Cardiac atrium fibroblast (primary cell): ENCODE measurements around the gene FAM162A. TPM values are rescaled to one million over a fixed set of nuclear protein-coding genes. Genes with fewer than 3 reads are reported as not detected.

Experiments
- total RNA-seq: library from RNA; depleted of rRNA; stranded (reverse); fragments of >200 nt; gene quantifications from 2 replicates; pipeline ENCODE4 v1.2.3, GENCODE V29; 2015

The FAM162A gene
- 48.9 and 60.1 TPM in 2 replicates for total RNA-seq

GRCh38 chr3:122383771-122384697 lies at the start of gene FAM162A:
TSS of gene FAM162A (plus strand) at chr3:122384182. CDS start at chr3:122384266, 84 bp downstream.

DNA sequence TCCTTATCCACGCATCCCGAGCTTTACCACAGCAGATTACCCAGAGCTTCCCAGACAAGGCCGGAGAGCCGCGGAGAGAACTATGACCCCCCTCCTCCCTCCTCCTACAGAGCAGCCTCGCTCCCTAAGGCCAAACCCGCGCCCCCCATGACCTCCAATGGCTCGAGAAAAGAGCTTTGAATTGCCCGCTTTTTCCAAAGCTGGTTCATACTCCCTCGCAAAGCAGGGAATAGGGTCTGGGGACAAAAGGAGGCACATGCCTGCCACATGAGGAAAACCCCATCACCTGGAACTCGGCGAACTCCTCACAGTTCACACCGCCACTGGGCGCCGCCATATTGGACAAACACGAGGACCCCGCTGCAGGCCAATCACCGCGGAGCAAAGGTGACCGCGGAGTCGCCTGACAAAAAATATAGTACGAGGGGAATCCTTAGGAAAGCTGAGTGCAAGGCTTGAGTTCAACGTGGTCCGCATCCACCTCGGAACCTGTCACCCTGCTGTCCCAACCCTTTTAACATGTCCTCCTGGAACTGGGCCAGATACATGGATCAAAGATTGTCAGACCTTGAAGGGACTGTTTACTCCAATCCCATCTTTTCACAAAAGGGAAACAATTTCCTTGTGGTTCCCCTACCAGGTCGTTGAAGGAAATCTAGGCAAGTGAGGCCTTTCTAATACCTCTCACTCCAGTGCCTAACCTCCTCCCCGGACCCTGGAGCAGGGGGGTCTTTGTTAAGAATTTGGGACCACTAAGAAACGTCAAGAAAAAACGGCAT lies 905 bp upstream of the FAM162A start, which contains the start of gene MIX23:
MIX23 (minus strand) TSS at position 344 of the 779 bp plus-strand sequence; CDS start at position 337, 7 bp downstream.

DNA sequence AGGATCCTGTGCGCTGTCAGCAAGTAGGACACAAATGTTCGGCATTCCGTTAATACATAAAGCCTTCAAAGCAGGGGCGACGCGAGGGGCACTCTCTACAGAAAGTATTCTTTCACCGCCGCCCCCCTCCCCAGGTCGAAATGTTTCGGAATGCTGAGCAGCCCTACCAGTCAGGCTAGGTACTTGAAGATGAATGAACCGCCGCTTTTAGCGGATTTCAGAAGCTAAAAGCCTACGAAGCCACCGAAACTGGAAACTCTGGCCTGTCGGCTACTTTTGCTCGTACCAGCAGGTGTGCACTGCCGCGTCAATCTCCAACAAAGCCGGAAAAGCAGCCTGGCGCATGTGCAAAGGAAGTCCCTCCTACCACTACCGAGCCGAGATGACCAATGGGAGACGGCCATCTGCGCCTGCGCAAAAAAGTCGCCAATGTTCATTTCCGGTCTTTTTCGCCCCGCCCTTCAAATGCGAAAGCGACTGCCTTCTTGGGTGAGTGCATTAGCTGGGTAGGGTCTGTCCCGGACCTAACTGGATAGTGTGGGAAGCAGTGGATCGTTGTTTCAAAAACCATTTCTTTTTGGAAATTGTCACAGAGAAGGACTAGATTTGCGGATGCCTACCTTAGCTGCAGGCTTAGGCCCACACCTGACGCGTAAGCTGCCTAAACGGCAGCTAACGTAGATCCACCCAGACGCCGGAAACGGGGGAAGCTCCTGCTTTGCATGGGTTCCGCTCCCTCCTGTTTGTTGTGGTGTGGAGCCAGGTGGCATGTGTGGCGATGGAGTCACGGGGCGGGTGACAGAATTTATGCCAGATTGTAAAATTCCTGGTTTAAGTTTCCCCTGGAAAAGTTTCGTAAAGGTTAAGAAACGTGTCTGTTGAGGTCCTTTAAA lies 32.0 kb downstream of the FAM162A start, which contains the start of gene WDR5B:
WDR5B (minus strand) TSS at position 301 of the 893 bp plus-strand sequence. CDS start 534 bp downstream, outside the sequence.

Other genes with a start within 250 kb of the FAM162A start
- gene CASR, start 200.5 kb upstream of the FAM162A start, total RNA-seq, result not detected in 2 replicates
- 1.3 and 1.8 TPM in 2 replicates for gene CSTA, start 58.9 kb upstream of the FAM162A start, total RNA-seq
- 21.8 and 27.1 TPM in 2 replicates for gene MIX23, start 951 bp upstream of the FAM162A start, total RNA-seq
- 1.6 and 5.5 TPM in 2 replicates for gene WDR5B, start 31.9 kb downstream of the FAM162A start, total RNA-seq
- 19.1 and 24.5 TPM in 2 replicates for gene KPNA1, start 130.8 kb downstream of the FAM162A start, total RNA-seq
- 9.9 and 10.4 TPM in 2 replicates for gene PARP9, start 180.1 kb downstream of the FAM162A start, total RNA-seq
- 10.3 and 14.1 TPM in 2 replicates for gene DTX3L, start 180.2 kb downstream of the FAM162A start, total RNA-seq
- not detected in 2 replicates for gene PARP15, start 193.5 kb downstream of the FAM162A start, total RNA-seq